ENCODE results near the gene CLCN7. TPM values are rescaled to one million over a fixed set of nuclear protein-coding genes. Genes with fewer than 3 reads are reported as not detected.

Gene CLCN7
- total and polyA plus RNA-seq, 2 of the 8 experiments (the other 6 are each of a cell fraction or from before 2014, with no cell fraction given), result 38.6 to 81.5 TPM

DNA sequence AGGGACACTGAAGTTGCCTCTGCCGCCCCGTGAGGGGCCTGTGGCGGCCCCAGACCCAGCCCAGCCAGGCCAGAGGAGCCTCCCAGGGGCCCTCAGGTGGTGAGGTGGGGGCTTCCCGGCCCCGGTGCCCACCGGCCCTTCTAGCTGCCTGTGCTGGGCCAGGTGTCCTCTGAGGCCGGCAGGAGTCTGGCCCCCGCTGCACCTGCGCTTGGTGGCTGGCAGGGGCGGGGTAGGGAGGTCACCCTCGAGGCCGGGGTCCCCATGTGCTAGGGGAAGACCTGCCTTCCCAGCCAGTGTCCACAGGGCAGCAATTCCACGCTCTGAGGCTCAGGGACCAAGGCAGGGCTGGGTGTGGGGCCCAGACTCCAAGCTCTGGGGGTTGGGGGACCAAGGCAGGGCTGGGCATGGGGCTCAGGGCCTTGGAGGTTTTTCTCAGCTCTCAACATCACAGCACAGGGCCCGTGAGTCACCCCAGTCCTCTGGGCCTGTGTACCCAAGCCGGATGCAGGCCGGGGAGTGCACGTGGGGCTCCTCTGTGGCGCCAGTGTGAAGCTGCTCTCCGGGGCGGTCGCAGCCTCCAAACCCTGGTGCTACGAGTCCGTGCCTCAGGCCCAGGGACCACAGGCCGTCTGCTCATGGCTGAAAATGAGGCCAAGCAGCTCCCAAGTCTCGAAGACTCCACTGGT lies 29.2 kb downstream of the CLCN7 start:
- Histone ChIP-seq H3K4me1 (replicated peaks in 1 of 4; ENCODE audit: control insufficient read depth in 3 of 4, insufficient read depth in 4 of 4, low read length in 3 of 4) (no peaks in the 10 kb centered on the region), H3K23me2 (ENCODE audit: low read depth, low read length) (no peaks in the 10 kb centered on the region), H2BK20ac (ENCODE audit: low read length) (no peak overlapping the region), H3K4me3 (ENCODE audit: extremely low read depth in 1 of 4, insufficient read depth in 2 of 4, low read depth in 3 of 4, low read length in 4 of 4) (no peak overlapping the region), H3K79me2 (ENCODE audit: control insufficient read depth in 1 of 2, insufficient read depth in 2 of 2, low read length in 2 of 2) (no peaks in the 10 kb centered on the region), H4K20me1 (replicated peaks in 1 of 2; ENCODE audit: control insufficient read depth in 1 of 2, insufficient read depth in 2 of 2, low read length in 2 of 2) (peaks cover 0 to 8% of the 10 kb centered on the region in 2 experiments), H4K91ac (replicated peaks; ENCODE audit: insufficient read length, low read length) (no peak overlapping the region), H3K9me3 (ENCODE audit: insufficient read depth in 2 of 2, low read depth in 1 of 2, low read length in 1 of 2) (no peaks in the 10 kb centered on the region), H3K23ac (ENCODE audit: insufficient read length) (no peak overlapping the region), H3K56ac (replicated peaks; ENCODE audit: insufficient read length, low read depth, low read length) (no peak overlapping the region), H3K9ac (replicated peaks in 1 of 4; ENCODE audit: extremely low read depth in 1 of 4, low read depth in 3 of 4, low read length in 3 of 4) (no peak overlapping the region), H2BK120ac (replicated peaks; ENCODE audit: low read depth, low read length) (no peak overlapping the region), H2BK5ac (ENCODE audit: low read depth, low read length) (no peak overlapping the region), H4K8ac (ENCODE audit: extremely low read depth, insufficient read depth, low read length) (no peak overlapping the region), H3K18ac (ENCODE audit: extremely low read depth, low read length) (no peak overlapping the region), H3K27me3 (replicated peaks in 1 of 4; ENCODE audit: control insufficient read depth in 3 of 4, extremely low read depth in 1 of 4, insufficient read depth in 3 of 4, low read length in 3 of 4) (no peaks in the 10 kb centered on the region), H2BK15ac (ENCODE audit: low read length) (no peak overlapping the region), H2AFZ (ENCODE audit: low read length) (no peak overlapping the region), H3K79me1 (ENCODE audit: low read depth, low read length) (no peaks in the 10 kb centered on the region), H3K4me2 (ENCODE audit: insufficient read depth in 1 of 2, low read depth in 2 of 2, low read length in 2 of 2) (no peak overlapping the region), H4K5ac (ENCODE audit: insufficient read length, low read depth, low read length) (no peak overlapping the region), H3K36me3 (ENCODE audit: control insufficient read depth in 2 of 4, insufficient read depth in 4 of 4, low read length in 3 of 4) (peaks cover 0 to 25% (median 3%) of the 10 kb centered on the region in 4 experiments; a peak in 3 of 8 replicates), H2BK12ac (ENCODE audit: low read depth, low read length) (no peak overlapping the region), H2AK5ac (ENCODE audit: low read depth, low read length) (no peak overlapping the region), H3K14ac (ENCODE audit: insufficient read length) (no peak overlapping the region), H3K4ac (replicated peaks; ENCODE audit: insufficient read length, low read depth, low read length) (no peak overlapping the region), H3K27ac (ENCODE audit: low read depth, low read length) (no peak overlapping the region)
- CTCF ChIA-PET (ENCODE audit: partially characterized antibody), result interaction anchor here (1.0 to 2.2 kb wide), 3 partner anchors 11 to 18 kb away, joined by 3 to 5 read pairs (median 5); partner anchors contain the start of gene PERCC1
- DNase-seq (ENCODE audit: low read depth in 1 of 2, low spot score in 2 of 2) (no peak), FAIRE-seq (no peak)
- POLR2A ChIA-PET (ENCODE audit: partially characterized antibody), result interaction anchor here (0.7 to 1.7 kb wide), 5 partner anchors 10 to 325 kb away, joined by 3 to 4 read pairs (median 3); no protein-coding TSS in a partner anchor
- 90% methylated on average over 14 of the region's 25 CpGs; no CpG with 5 or more reads in 1 of the 2 experiments for WGBS, 2 experiments (ENCODE audit: extremely low coverage in 1 of 2, insufficient coverage in 1 of 2, insufficient read length in 1 of 2, insufficient replicate concordance in 2 of 2, low coverage in 1 of 2, low lambda C conversion rate in 2 of 2, missing lambda C conversion rate in 1 of 2)
- no peak for TF ChIP-seq KDM1A (IDR thresholded peaks at IDR 0.05; ENCODE audit: borderline replicate concordance, low read length)
- TF ChIP-seq, protein P1, sequence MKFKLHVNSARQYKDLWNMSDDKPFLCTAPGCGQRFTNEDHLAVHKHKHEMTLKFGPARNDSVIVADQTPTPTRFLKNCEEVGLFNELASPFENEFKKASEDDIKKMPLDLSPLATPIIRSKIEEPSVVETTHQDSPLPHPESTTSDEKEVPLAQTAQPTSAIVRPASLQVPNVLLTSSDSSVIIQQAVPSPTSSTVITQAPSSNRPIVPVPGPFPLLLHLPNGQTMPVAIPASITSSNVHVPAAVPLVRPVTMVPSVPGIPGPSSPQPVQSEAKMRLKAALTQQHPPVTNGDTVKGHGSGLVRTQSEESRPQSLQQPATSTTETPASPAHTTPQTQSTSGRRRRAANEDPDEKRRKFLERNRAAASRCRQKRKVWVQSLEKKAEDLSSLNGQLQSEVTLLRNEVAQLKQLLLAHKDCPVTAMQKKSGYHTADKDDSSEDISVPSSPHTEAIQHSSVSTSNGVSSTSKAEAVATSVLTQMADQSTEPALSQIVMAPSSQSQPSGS (IDR thresholded peaks at IDR 0.05; ENCODE audit: low read length), result no peak
- TF ChIP-seq E2F6 (IDR thresholded peaks at IDR 0.05), result no peak
- TF ChIP-seq, protein P2, sequence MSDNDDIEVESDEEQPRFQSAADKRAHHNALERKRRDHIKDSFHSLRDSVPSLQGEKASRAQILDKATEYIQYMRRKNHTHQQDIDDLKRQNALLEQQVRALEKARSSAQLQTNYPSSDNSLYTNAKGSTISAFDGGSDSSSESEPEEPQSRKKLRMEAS (IDR thresholded peaks at IDR 0.05), result no peak
- no peak for TF ChIP-seq SP1 (IDR thresholded peaks at IDR 0.05; ENCODE audit: low read depth, low read length)
- TF ChIP-seq CHD1 (IDR thresholded peaks at IDR 0.05; ENCODE audit: low read depth, low read length), result no peak
- TF ChIP-seq CHD2 (IDR thresholded peaks at IDR 0.05; ENCODE audit: low read length), result no peak
- TF ChIP-seq YY1 (IDR thresholded peaks at IDR 0.05; ENCODE audit: low read depth, low read length), result no peak
- TF ChIP-seq BACH1 (IDR thresholded peaks at IDR 0.05; ENCODE audit: low read length), result no peak
- no peak for TF ChIP-seq TBP (IDR thresholded peaks at IDR 0.05; ENCODE audit: low read depth, low read length)
- no peak for TF ChIP-seq JUND (IDR thresholded peaks at IDR 0.05; ENCODE audit: low read length)
